ENCODE data around the gene RAB1A. TPM values are rescaled to one million over a fixed set of nuclear protein-coding genes. Genes with fewer than 3 reads are reported as not detected.
"Not testable (repeated sequence)": the region's sequence is repeated elsewhere in the genome, so short reads cannot be mapped to it uniquely, and the experiment has no call there.

RAB1A gene
- total RNA-seq, 2 experiments from 2014 or later = 55.5 to 61.9 TPM

DNA sequence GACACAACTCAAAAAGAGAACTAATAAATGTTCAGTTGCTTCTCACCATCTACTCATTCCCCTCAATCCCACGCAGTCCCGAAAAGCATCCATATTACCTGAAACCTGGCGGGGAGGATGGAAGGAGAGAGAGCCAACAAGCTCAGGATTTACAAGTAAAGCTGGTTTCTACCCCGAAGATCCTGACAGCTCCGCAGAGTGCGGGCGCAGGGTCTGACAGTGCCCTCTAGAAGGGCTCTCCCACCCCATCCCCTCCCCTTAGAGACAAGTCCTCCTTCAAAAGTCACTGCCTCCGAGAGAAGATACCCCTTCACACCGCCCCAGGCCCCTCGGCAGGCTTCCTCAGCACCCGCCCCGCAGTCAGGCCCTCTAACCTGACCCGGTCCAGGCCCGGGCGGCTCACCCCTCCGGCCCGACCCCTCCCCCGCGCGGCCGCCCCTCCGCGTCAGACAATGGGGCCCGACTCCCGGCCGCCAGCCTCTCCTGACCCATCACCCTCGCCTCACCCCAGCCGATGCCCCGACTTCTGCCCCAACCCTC is 550 bp downstream of the RAB1A start:
- Mint-ChIP-seq H3K4me3 (peak overlapping the region; percentile 100), H3K36me3 (peaks cover 5% of the 10 kb centered on the region), H3K27ac (peak overlapping the region; percentile 99), H3K27me3 (no peaks in the 10 kb centered on the region), H3K9me3 (no peaks in the 10 kb centered on the region), H3K4me1 (peaks cover 30% of the 10 kb centered on the region)
- POLR2A ChIA-PET = interaction anchor here (0.7 to 3.1 kb wide), 22 partner anchors 9 to 1541 kb away, joined by 3 to 43 read pairs (median 4); partner anchors contain the start of genes ACTR2, CEP68, MDH1 and WDPCP
- ATAC-seq (ENCODE audit: low read depth) = peak; percentile 1
- no peak for DNase-seq

DNA sequence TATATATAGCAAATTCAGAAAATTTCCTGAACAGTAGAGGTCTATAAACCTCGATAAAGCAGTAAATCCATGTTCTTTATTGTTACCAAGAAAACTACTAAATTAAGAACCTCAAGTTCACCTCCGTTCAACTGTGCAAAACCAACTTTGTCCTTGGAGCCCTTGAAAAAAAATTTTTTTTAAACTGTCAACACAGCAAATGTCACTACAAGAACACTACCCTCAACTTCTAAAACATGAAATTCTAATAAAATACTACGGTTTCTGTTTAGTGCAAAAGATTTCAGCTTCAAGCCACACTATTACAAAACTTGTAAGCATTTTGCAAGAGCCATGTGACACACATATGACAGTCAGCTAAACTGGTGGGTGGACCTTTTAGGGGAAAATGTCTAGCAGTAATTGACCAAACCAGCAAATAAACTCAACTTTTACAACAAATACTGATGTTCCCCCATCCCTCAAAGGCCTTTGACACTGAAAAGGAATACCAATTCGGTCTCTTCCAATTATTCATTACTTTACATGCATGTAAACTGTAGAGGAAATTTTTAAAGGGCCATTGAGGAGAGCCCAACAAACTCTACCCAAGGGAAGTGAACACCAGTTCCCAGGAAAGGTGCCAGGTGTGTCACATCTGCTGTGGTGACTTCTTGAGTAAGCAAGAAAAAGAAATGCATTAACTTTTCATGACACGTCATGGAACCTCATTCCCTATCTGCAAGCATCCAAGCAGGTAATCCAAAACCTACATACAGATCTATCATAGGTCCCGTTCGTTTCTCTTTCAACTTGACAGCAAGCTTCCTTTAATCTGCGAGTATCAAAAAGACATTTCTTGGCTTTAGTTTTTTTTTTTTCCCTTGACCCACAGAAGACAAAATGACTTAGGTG is 1.4 kb downstream of the RAB1A start:
- Mint-ChIP-seq H3K4me3 (peak overlapping the region; percentile 100), H3K36me3 (peaks cover 5% of the 10 kb centered on the region), H3K9me3 (no peaks in the 10 kb centered on the region), H3K27ac (peak overlapping the region; percentile 99), H3K4me1 (peaks cover 30% of the 10 kb centered on the region), H3K27me3 (no peaks in the 10 kb centered on the region)
- DNase-seq = no peak
- no peak for ATAC-seq (ENCODE audit: low read depth)
- POLR2A ChIA-PET = interaction anchor here (0.6 to 3.1 kb wide), 10 partner anchors 9 to 519 kb away, joined by 3 to 43 read pairs (median 6); partner anchors contain the start of genes ACTR2 and CEP68

- DNase-seq; H3K4me3 Mint-ChIP-seq; H3K9me3 Mint-ChIP-seq; POLR2A ChIA-PET; H3K36me3 Mint-ChIP-seq; H3K27ac Mint-ChIP-seq; ATAC-seq (ENCODE audit: low read depth); H3K27me3 Mint-ChIP-seq: not testable (repeated sequence)
- H3K4me1 Mint-ChIP-seq = peaks cover 33% of the 10 kb centered on the region
Observed at GRCh38 chr2:65125457-65125856, 4.4 kb downstream of the RAB1A start.

DNA sequence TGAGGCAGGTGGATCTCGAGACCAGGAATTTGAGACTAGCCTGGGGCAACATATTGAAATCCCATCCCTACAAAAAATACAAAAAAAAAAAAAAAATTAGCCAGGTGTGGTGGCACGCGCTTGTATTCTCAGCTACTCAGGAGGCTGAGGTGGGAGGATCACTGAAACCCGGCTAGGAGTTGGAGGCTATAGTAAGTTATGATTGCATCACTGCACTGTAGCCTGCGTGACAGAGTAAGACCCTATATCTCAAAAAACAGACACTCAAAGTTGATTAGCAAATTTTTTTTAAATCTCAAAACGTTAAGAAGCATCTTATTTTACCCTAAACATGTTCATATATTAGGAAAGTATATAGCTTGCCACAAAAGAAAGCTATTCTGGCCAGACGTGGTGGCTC is 7.6 kb downstream of the RAB1A start:
- Mint-ChIP-seq H3K27ac (no peak overlapping the region), H3K36me3 (peaks cover 9% of the 10 kb centered on the region), H3K9me3 (no peaks in the 10 kb centered on the region), H3K27me3 (no peaks in the 10 kb centered on the region), H3K4me3 (no peak overlapping the region), H3K4me1 (peaks cover 30% of the 10 kb centered on the region)
- POLR2A ChIA-PET = interaction anchor here (1.8 kb wide), 1 partner anchor 105 kb away, joined by 6 read pairs; the partner anchor contains the start of gene ACTR2
- ATAC-seq (ENCODE audit: low read depth) (no peak), DNase-seq (no peak)

GRCh38 chr2:65120990-65121693 is 8.8 kb downstream of the RAB1A start:
- Mint-ChIP-seq H3K9me3 (no peaks in the 10 kb centered on the region), H3K27ac (no peak overlapping the region), H3K36me3 (peaks cover 8% of the 10 kb centered on the region), H3K27me3 (no peaks in the 10 kb centered on the region), H3K4me3 (no peak overlapping the region), H3K4me1 (peaks cover 28% of the 10 kb centered on the region)
- DNase-seq = no peak
- POLR2A ChIA-PET = interaction anchor here (0.6 to 1.0 kb wide), 2 partner anchors 9 to 325 kb away, joined by 4 read pairs; partner anchors contain the start of gene RAB1A
- no peak for ATAC-seq (ENCODE audit: low read depth)

DNA sequence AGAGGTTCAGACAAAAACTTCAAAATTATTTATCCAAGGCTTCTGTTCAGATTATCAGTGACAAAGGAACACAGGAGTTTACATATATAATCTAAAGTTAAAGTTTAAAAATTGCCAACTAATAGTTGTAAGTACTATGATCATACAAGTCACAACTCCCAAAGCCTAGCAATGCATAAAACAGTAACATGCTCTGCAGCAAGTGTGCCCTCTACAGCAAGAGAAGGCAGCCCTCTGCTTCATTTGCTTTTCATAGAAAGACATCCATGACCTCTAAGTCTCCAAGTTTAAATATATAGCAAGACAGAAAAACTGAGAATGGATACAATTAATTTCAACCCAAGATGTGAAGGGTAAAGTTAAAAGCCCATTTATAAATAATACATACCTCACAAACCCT is 13.3 kb downstream of the RAB1A start:
- Mint-ChIP-seq H3K4me3 (no peak overlapping the region), H3K4me1 (peaks cover 25% of the 10 kb centered on the region), H3K27ac (no peak overlapping the region), H3K36me3 (peaks cover 11% of the 10 kb centered on the region), H3K27me3 (no peaks in the 10 kb centered on the region), H3K9me3 (no peaks in the 10 kb centered on the region)
- DNase-seq (no peak), ATAC-seq (ENCODE audit: low read depth) (no peak)
- POLR2A ChIA-PET = no interaction called here

DNA sequence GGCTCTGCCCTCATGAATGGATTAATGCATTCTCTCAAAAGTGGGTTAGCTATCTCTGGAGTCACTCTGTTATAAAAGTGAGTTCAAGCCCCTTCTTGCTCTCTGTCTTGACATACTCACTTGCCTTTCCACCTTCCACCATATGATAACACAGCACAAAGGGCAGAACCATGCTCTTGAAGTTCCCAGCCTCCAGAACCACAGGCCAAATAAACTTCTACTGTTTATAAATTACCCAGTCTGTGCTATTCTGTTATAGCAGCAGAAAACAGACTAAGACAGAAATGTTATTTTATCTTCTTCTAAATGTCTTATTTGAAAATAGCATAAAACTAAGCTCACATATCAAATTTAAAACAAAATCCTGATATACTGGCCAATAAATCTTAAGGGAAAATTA is 15.0 kb downstream of the RAB1A start:
- Mint-ChIP-seq H3K9me3 (no peaks in the 10 kb centered on the region), H3K4me1 (peaks cover 15% of the 10 kb centered on the region), H3K27me3 (no peaks in the 10 kb centered on the region), H3K27ac (no peak overlapping the region), H3K36me3 (peaks cover 16% of the 10 kb centered on the region), H3K4me3 (no peak overlapping the region)
- POLR2A ChIA-PET = interaction anchor here (2.1 kb wide), 1 partner anchor 15 kb away, joined by 6 read pairs; the partner anchor contains the start of gene RAB1A
- DNase-seq (no peak), ATAC-seq (ENCODE audit: low read depth) (no peak)

DNA sequence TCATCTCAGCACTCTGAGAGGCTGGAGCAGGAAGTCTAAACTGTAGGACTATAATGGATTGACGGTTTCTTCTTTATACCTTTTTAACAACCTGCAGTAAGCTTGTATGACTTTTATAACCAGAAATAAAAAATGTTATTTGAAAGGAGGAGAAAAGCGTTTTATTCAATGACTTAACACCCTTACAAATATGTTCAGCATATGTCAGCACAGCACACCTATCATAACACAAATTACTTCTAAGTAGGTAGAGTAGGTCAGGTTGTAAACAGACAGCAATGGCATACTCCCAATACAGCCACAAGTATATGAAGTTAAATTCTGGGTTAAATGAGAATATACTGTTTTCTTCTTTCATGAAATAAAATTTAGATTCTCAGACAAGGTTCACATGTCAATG is 16.1 kb downstream of the RAB1A start:
- no peak for DNase-seq
- Mint-ChIP-seq H3K9me3 (no peaks in the 10 kb centered on the region), H3K4me1 (peaks cover 13% of the 10 kb centered on the region), H3K36me3 (peaks cover 16% of the 10 kb centered on the region), H3K4me3 (no peak overlapping the region), H3K27ac (no peak overlapping the region), H3K27me3 (no peaks in the 10 kb centered on the region)
- POLR2A ChIA-PET = interaction anchor here (2.1 kb wide), 1 partner anchor 16 kb away, joined by 6 read pairs; the partner anchor contains the start of gene RAB1A
- ATAC-seq (ENCODE audit: low read depth) = no peak

GRCh38 chr2:65113229-65113628 is 16.7 kb downstream of the RAB1A start:
- Mint-ChIP-seq H3K4me3 (no peak overlapping the region), H3K9me3 (no peaks in the 10 kb centered on the region), H3K36me3 (peaks cover 16% of the 10 kb centered on the region), H3K4me1 (peaks cover 13% of the 10 kb centered on the region), H3K27me3 (no peaks in the 10 kb centered on the region), H3K27ac (no peak overlapping the region)
- no peak for ATAC-seq (ENCODE audit: low read depth)
- POLR2A ChIA-PET = no interaction called here
- no peak for DNase-seq

- Mint-ChIP-seq H3K9me3 (no peaks in the 10 kb centered on the region), H3K4me3 (no peak overlapping the region), H3K27me3 (no peaks in the 10 kb centered on the region), H3K4me1 (peaks cover 11% of the 10 kb centered on the region), H3K36me3 (peaks cover 16% of the 10 kb centered on the region), H3K27ac (no peak overlapping the region)
- POLR2A ChIA-PET = no interaction called here
- no peak for ATAC-seq (ENCODE audit: low read depth)
- DNase-seq = no peak
Observed at GRCh38 chr2:65112633-65113032, 17.3 kb downstream of the RAB1A start.

DNA sequence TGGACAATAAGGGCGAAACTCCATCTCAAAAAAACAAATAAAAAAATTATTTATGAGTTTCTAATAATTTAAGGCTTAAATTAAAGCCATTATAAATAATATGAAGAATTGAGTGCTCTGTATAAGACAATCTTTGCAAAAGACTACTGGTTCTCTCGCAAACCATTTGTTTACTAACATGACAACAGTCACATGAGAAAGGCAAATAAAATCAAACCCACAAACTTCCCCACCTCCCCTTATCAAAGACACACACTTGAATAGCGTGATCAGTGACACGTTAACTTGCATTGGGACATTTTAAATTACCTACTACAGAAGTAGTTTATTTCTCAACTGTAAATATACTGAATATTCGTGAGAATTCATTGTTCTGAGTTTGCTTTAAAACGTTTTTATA is 21.1 kb downstream of the RAB1A start:
- POLR2A ChIA-PET = no interaction called here
- no peaks in the 10 kb centered on the region for H3K9me3 Mint-ChIP-seq
- H3K36me3 Mint-ChIP-seq = peaks cover 22% of the 10 kb centered on the region
- no peak overlapping the region for H3K27ac Mint-ChIP-seq
- DNase-seq (no peak), ATAC-seq (ENCODE audit: low read depth) (no peak)
- no peak overlapping the region for H3K4me3 Mint-ChIP-seq
- H3K27me3 Mint-ChIP-seq = no peaks in the 10 kb centered on the region
- peaks cover 6% of the 10 kb centered on the region for H3K4me1 Mint-ChIP-seq

GRCh38 chr2:65107530-65107929 is 22.4 kb downstream of the RAB1A start:
- ATAC-seq (ENCODE audit: low read depth) (no peak), DNase-seq (no peak)
- POLR2A ChIA-PET = interaction anchor here (1.2 kb wide), 1 partner anchor 120 kb away, joined by 3 read pairs; the partner anchor contains the start of gene ACTR2
- peaks cover 22% of the 10 kb centered on the region for H3K36me3 Mint-ChIP-seq
- H3K27me3 Mint-ChIP-seq = no peaks in the 10 kb centered on the region
- no peaks in the 10 kb centered on the region for H3K9me3 Mint-ChIP-seq
- H3K4me3 Mint-ChIP-seq = no peak overlapping the region
- no peak overlapping the region for H3K27ac Mint-ChIP-seq
- H3K4me1 Mint-ChIP-seq = peaks cover 4% of the 10 kb centered on the region

DNA sequence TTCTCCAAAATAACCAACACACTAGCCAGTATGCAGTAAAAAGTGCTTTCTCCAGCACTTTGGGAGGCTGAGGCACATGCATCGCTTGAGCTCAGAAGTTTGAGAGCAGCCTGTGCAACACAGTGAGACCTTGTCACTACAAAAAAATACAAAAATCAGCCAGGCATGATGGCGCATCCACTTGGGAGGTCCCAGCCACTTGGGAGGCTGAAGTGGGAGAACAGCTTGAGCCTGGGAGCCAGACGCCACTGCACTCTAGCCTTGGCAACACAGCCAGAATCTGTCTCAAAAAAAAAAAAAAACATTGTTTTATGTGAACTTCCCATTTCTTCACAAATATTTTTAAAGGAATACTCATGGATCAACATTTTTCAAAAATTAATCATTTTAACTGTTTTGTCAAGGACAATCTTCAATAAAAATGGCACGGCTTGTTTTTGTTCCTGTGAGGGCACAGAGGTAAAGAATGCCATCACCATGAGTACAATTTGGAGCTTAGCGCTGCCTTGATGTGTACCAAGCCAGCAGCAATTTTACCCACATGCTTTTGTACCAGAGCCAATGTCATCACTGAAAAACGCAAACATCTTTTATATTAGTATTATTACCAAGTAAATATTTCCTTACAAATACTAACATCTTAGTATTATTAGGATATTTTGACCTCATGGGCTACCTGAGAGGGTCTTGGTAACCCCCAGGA is 26.7 kb downstream of the RAB1A start:
- DNase-seq (no peak), ATAC-seq (ENCODE audit: low read depth) (no peak)
- H3K4me1 Mint-ChIP-seq = peaks cover 13% of the 10 kb centered on the region
- H3K4me3 Mint-ChIP-seq = no peak overlapping the region
- H3K27ac Mint-ChIP-seq = no peak overlapping the region
- POLR2A ChIA-PET = no interaction called here
- no peaks in the 10 kb centered on the region for H3K9me3 Mint-ChIP-seq
- H3K27me3 Mint-ChIP-seq = no peaks in the 10 kb centered on the region
- peaks cover 19% of the 10 kb centered on the region for H3K36me3 Mint-ChIP-seq
